Measurements from ENCODE around the gene IGSF9B. TPM values are rescaled to one million over a fixed set of nuclear protein-coding genes. Genes with fewer than 3 reads are reported as not detected.
A peak's percentile ranks its signal among the peaks of the same experiment; 100 is the strongest.

The IGSF9B gene
- total and polyA plus RNA-seq, 2 donors from 2014 or later, result 0.86 to 10.4 TPM

DNA sequence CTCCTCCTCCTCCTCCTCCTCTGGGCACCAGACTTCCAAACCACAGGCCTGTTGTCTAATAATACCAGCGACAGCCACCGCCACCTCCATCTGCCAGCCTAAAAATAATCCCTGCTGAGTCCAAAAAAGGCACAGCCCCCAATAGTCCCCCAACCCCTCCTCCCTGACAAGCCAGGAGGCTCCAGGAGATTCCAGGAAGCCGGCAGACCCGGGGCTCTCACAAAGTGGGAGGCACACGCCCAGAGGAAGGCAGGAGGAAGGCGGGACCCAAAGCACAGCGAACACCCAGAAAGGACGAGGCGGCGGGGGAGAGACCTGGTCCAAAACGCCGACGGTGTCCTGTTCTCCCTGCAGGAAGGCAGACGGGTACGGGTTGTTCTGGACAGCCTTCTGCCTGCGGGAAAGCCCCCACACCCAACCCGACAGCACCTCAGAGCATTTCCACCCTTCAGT, 5.9 kb downstream of the IGSF9B start:
- DNase-seq (no peak), FAIRE-seq (no peak)
- Histone ChIP-seq H3K27ac (ENCODE audit: low read depth in 2 of 2, low read length in 2 of 2) (no peak overlapping the region), H3K4me1 (ENCODE audit: control insufficient read depth in 2 of 3, insufficient read depth in 2 of 3, low read depth in 1 of 3, low read length in 3 of 3) (peaks cover 0 to 7% (median 2%) of the 10 kb centered on the region in 3 donors), H3K36me3 (ENCODE audit: control insufficient read depth in 2 of 3, insufficient read depth in 3 of 3, low read length in 3 of 3) (no peaks in the 10 kb centered on the region), H3K9me3 (ENCODE audit: control insufficient read depth in 2 of 3, insufficient read depth in 1 of 3, low read length in 3 of 3) (peaks cover 0 to 2% (median 0%) of the 10 kb centered on the region in 3 donors), H3K9ac (ENCODE audit: low read length in 3 of 3) (no peak overlapping the region), H3K27me3 (ENCODE audit: control insufficient read depth, insufficient read depth, low read length) (peaks cover 10% of the 10 kb centered on the region), H3K4me3 (ENCODE audit: low read length in 3 of 3) (no peak overlapping the region)
- intact Hi-C loops (cut with DNase I), result loop anchor here (10.0 kb wide), 1 partner anchor 84 kb away; no protein-coding TSS in a partner anchor
- TF ChIP-seq, protein P1, sequence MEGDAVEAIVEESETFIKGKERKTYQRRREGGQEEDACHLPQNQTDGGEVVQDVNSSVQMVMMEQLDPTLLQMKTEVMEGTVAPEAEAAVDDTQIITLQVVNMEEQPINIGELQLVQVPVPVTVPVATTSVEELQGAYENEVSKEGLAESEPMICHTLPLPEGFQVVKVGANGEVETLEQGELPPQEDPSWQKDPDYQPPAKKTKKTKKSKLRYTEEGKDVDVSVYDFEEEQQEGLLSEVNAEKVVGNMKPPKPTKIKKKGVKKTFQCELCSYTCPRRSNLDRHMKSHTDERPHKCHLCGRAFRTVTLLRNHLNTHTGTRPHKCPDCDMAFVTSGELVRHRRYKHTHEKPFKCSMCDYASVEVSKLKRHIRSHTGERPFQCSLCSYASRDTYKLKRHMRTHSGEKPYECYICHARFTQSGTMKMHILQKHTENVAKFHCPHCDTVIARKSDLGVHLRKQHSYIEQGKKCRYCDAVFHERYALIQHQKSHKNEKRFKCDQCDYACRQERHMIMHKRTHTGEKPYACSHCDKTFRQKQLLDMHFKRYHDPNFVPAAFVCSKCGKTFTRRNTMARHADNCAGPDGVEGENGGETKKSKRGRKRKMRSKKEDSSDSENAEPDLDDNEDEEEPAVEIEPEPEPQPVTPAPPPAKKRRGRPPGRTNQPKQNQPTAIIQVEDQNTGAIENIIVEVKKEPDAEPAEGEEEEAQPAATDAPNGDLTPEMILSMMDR (IDR thresholded peaks at IDR 0.05; ENCODE audit: borderline replicate concordance, extremely low read depth, insufficient read depth), result no peak

- Histone ChIP-seq H3K9me3 (ENCODE audit: control insufficient read depth in 2 of 3, insufficient read depth in 1 of 3, low read length in 3 of 3) (peaks cover 0 to 2% (median 0%) of the 10 kb centered on the region in 3 donors), H3K27ac (ENCODE audit: low read depth in 2 of 2, low read length in 2 of 2) (no peak overlapping the region), H3K27me3 (ENCODE audit: control insufficient read depth, insufficient read depth, low read length) (peaks cover 10% of the 10 kb centered on the region), H3K4me1 (ENCODE audit: control insufficient read depth in 2 of 3, insufficient read depth in 2 of 3, low read depth in 1 of 3, low read length in 3 of 3) (peaks cover 0 to 7% (median 2%) of the 10 kb centered on the region in 3 donors), H3K9ac (ENCODE audit: low read length in 3 of 3) (no peak overlapping the region), H3K36me3 (ENCODE audit: control insufficient read depth in 2 of 3, insufficient read depth in 3 of 3, low read length in 3 of 3) (no peaks in the 10 kb centered on the region), H3K4me3 (ENCODE audit: low read length in 3 of 3) (no peak overlapping the region)
- TF ChIP-seq, protein P1 (IDR thresholded peaks at IDR 0.05; ENCODE audit: borderline replicate concordance, extremely low read depth, insufficient read depth), result no peak
- FAIRE-seq (no peak), DNase-seq (peak in 1 of 5 donors; percentile 56)
- intact Hi-C loops (cut with DNase I), result loop anchor here (10.0 kb wide), 1 partner anchor 84 kb away; no protein-coding TSS in a partner anchor
Observed at GRCh38 chr11:133950421-133950820, 6.3 kb downstream of the IGSF9B start.

DNA sequence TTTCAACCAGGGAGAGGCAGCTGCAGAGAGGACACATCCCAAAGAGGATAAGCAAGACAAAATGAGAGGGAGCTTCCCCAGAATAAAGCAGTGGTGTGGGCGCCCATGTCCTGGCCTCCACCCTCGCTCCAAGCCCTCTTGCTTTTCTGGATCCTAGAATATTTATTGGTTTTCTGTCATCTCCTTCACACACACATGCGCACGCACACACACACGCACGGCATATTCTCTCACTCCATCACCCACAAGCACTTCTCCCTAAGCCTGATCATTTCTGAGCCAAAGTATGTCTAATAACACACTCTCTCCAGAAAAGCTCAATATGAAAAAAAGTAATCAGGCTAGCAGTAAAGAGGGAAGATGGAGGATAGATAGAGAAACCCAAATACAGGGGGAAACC, 7.6 kb downstream of the IGSF9B start:
- no peaks in the 10 kb centered on the region for H3K36me3 ChIP-seq (ENCODE audit: control insufficient read depth in 2 of 3, insufficient read depth in 3 of 3, low read length in 3 of 3)
- DNase-seq (no peak), FAIRE-seq (no peak)
- no peaks in the 10 kb centered on the region for H3K9me3 ChIP-seq (ENCODE audit: control insufficient read depth in 2 of 3, insufficient read depth in 1 of 3, low read length in 3 of 3)
- no peak overlapping the region for H3K9ac ChIP-seq (ENCODE audit: low read length in 3 of 3)
- intact Hi-C loops (cut with DNase I), result no loop called here
- no peak overlapping the region for H3K4me3 ChIP-seq (ENCODE audit: low read length in 3 of 3)
- TF ChIP-seq, protein P1 (IDR thresholded peaks at IDR 0.05; ENCODE audit: borderline replicate concordance, extremely low read depth, insufficient read depth), result no peak
- H3K4me1 ChIP-seq (ENCODE audit: control insufficient read depth in 2 of 3, insufficient read depth in 2 of 3, low read depth in 1 of 3, low read length in 3 of 3), result peaks cover 0 to 3% (median 2%) of the 10 kb centered on the region in 3 donors
- no peak overlapping the region for H3K27ac ChIP-seq (ENCODE audit: low read depth in 2 of 2, low read length in 2 of 2)
- H3K27me3 ChIP-seq (ENCODE audit: control insufficient read depth, insufficient read depth, low read length), result no peaks in the 10 kb centered on the region

DNA sequence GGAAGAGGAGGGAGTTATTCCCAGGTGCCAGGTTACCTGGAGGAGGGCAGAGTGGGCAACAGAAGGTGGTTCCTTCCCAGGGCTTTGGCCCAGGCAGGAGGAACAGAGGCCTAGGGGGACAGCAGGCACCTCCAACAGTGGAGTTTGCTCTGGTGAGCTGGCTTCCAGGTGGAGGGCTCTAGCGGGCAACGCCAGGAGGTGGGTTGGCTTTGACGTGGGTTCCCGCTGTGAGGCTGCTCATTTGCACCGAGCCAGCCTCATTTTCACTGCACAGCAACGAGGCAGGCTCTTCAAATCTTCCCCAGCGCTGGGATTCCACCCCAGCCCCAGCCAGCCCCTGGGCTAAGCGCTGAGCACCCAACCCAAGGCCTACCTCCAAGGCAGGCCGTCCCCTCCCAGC, 8.1 kb downstream of the IGSF9B start:
- DNase-seq (no peak), FAIRE-seq (no peak)
- H3K4me3 ChIP-seq (ENCODE audit: low read length in 3 of 3), result no peak overlapping the region
- H3K36me3 ChIP-seq (ENCODE audit: control insufficient read depth in 2 of 3, insufficient read depth in 3 of 3, low read length in 3 of 3), result no peaks in the 10 kb centered on the region
- intact Hi-C loops (cut with DNase I), result no loop called here
- H3K9me3 ChIP-seq (ENCODE audit: control insufficient read depth in 2 of 3, insufficient read depth in 1 of 3, low read length in 3 of 3), result no peaks in the 10 kb centered on the region
- TF ChIP-seq, protein P1 (IDR thresholded peaks at IDR 0.05; ENCODE audit: borderline replicate concordance, extremely low read depth, insufficient read depth), result no peak
- no peak overlapping the region for H3K27ac ChIP-seq (ENCODE audit: low read depth in 2 of 2, low read length in 2 of 2)
- no peak overlapping the region for H3K9ac ChIP-seq (ENCODE audit: low read length in 3 of 3)
- peaks cover 0 to 3% (median 2%) of the 10 kb centered on the region in 3 donors for H3K4me1 ChIP-seq (ENCODE audit: control insufficient read depth in 2 of 3, insufficient read depth in 2 of 3, low read depth in 1 of 3, low read length in 3 of 3)
- H3K27me3 ChIP-seq (ENCODE audit: control insufficient read depth, insufficient read depth, low read length), result no peaks in the 10 kb centered on the region

All from kidney (tissue), 14 donors.